ENCODE data around the gene CLPX. TPM values are rescaled to one million over a fixed set of nuclear protein-coding genes. Genes with fewer than 3 reads are reported as not detected.
"Not testable (repeated sequence)": the region's sequence is repeated elsewhere in the genome, so short reads cannot be mapped to it uniquely, and the experiment has no call there.

The CLPX gene
- total RNA-seq, 2 experiments from 2014 or later, result 76.7 to 77.4 TPM

DNA sequence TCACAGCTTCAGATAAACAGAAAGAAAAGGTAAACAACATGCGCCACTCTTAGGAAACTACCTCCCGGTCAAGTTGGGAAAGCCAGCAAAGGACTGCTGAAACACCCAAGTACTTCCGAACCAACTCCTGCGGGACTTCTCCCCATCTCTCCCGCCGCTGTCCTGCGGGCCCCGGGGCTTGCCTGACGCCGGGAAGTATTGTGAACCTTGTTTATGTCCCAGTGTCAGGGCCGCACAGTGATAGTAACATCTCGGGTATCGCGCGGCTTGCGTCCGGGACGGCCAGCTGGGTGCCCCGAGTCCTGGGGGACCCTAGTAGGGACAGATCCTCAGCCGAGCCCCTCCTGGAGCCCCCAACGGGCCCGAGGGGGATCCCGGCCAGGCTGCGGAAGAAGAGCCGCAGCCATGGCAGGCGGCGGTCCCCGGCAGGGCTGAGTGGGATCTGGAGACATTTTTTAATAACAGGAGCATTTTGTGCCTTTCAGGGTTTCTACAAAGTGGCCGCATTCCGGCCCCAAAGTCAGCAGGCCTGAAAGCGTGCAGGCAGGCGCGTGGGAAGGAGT is 756 bp downstream of the CLPX start:
- peaks cover 23% of the 10 kb centered on the region for H3K36me3 Mint-ChIP-seq (ENCODE audit: low read depth)
- intact Hi-C loops (cut with micrococcal nuclease), result no loop called here
- H3K27me3 Mint-ChIP-seq, result no peaks in the 10 kb centered on the region
- ChIA-PET CTCF (interaction anchor here (1.5 to 5.0 kb wide), 3 partner anchors 102 to 120 kb away, joined by 10 to 42 read pairs (median 11); partner anchors contain the start of genes PARP16 and RNU5B-1), POLR2A (interaction anchor here (0.6 to 3.4 kb wide), 5 partner anchors 10 to 120 kb away, joined by 3 to 52 read pairs (median 18); partner anchors contain the start of genes PARP16 and RNU5B-1)
- H3K4me1 Mint-ChIP-seq (ENCODE audit: low read depth), result peaks cover 28% of the 10 kb centered on the region
- TF ChIP-seq, protein P1, sequence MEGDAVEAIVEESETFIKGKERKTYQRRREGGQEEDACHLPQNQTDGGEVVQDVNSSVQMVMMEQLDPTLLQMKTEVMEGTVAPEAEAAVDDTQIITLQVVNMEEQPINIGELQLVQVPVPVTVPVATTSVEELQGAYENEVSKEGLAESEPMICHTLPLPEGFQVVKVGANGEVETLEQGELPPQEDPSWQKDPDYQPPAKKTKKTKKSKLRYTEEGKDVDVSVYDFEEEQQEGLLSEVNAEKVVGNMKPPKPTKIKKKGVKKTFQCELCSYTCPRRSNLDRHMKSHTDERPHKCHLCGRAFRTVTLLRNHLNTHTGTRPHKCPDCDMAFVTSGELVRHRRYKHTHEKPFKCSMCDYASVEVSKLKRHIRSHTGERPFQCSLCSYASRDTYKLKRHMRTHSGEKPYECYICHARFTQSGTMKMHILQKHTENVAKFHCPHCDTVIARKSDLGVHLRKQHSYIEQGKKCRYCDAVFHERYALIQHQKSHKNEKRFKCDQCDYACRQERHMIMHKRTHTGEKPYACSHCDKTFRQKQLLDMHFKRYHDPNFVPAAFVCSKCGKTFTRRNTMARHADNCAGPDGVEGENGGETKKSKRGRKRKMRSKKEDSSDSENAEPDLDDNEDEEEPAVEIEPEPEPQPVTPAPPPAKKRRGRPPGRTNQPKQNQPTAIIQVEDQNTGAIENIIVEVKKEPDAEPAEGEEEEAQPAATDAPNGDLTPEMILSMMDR (IDR thresholded peaks at IDR 0.05), result no peak
- peak; percentile 8 for ATAC-seq
- no peaks in the 10 kb centered on the region for H3K9me3 Mint-ChIP-seq
- peak overlapping the region; percentile 94 for H3K4me3 Mint-ChIP-seq
- H3K27ac Mint-ChIP-seq, result peak overlapping the region; percentile 96
- peak; percentile 64 for DNase-seq

DNA sequence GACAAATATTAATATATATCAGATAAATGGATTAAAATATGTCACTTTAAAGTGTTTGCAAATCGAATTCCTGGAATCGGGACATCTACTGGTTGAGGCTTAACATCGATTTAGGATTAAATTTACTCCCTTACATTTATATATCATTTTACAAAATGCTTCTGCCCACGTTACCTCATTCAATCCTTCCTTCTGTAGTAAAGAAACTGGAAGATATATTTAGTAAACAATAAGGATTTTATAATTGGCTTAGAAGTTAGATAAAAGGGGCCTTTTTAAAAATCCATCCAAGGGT is 1.3 kb downstream of the CLPX start:
- CTCF ChIA-PET, result interaction anchor here (2.7 to 5.0 kb wide), 2 partner anchors 114 to 121 kb away, joined by 11 to 42 read pairs; partner anchors contain the start of gene RNU5B-1
- TF ChIP-seq, protein P1 (IDR thresholded peaks at IDR 0.05), result no peak
- Mint-ChIP-seq H3K27me3 (no peaks in the 10 kb centered on the region), H3K36me3 (ENCODE audit: low read depth) (peaks cover 24% of the 10 kb centered on the region), H3K4me1 (ENCODE audit: low read depth) (peaks cover 30% of the 10 kb centered on the region), H3K9me3 (no peaks in the 10 kb centered on the region), H3K27ac (peak overlapping the region; percentile 96), H3K4me3 (peak overlapping the region; percentile 94)
- intact Hi-C loops (cut with micrococcal nuclease), result no loop called here
- DNase-seq (no peak), ATAC-seq (no peak)
- POLR2A ChIA-PET, result interaction anchor here (0.6 to 3.4 kb wide), 3 partner anchors 103 to 121 kb away, joined by 3 to 52 read pairs (median 33); partner anchors contain the start of genes PARP16 and RNU5B-1

DNA sequence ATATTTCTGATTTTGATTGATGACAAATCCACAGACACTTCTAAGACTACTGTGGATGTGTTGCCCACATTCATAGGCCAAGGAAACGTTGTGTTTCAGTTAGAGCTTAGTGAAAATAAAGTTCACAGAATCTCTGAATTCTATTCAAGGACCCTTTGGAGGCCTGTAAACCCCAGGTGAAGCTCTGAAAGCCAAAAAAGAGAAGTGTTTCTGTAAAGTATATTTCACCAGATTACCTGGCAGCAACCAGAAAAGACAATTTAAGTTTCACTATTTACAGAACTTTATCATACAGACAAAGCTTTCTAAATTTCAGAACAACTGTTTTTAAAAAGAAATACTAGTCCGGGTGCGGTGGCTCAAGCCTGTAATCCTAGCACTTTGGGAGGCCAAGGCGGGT is 2.6 kb downstream of the CLPX start:
- peaks cover 25% of the 10 kb centered on the region for H3K36me3 Mint-ChIP-seq (ENCODE audit: low read depth)
- intact Hi-C loops (cut with micrococcal nuclease), result no loop called here
- H3K4me3 Mint-ChIP-seq, result peak overlapping the region; percentile 94
- ATAC-seq, result no peak
- TF ChIP-seq, protein P1 (IDR thresholded peaks at IDR 0.05), result no peak
- POLR2A ChIA-PET, result interaction anchor here (1.2 to 2.0 kb wide), 2 partner anchors 115 to 117 kb away, joined by 5 to 6 read pairs; no protein-coding TSS in a partner anchor
- peaks cover 31% of the 10 kb centered on the region for H3K4me1 Mint-ChIP-seq (ENCODE audit: low read depth)
- DNase-seq, result no peak
- H3K9me3 Mint-ChIP-seq, result no peaks in the 10 kb centered on the region
- peak overlapping the region; percentile 42 for H3K27ac Mint-ChIP-seq
- CTCF ChIA-PET, result interaction anchor here (1.2 to 2.4 kb wide), 4 partner anchors 16 to 149 kb away, joined by 3 to 5 read pairs (median 4); no protein-coding TSS in a partner anchor
- no peaks in the 10 kb centered on the region for H3K27me3 Mint-ChIP-seq

DNA sequence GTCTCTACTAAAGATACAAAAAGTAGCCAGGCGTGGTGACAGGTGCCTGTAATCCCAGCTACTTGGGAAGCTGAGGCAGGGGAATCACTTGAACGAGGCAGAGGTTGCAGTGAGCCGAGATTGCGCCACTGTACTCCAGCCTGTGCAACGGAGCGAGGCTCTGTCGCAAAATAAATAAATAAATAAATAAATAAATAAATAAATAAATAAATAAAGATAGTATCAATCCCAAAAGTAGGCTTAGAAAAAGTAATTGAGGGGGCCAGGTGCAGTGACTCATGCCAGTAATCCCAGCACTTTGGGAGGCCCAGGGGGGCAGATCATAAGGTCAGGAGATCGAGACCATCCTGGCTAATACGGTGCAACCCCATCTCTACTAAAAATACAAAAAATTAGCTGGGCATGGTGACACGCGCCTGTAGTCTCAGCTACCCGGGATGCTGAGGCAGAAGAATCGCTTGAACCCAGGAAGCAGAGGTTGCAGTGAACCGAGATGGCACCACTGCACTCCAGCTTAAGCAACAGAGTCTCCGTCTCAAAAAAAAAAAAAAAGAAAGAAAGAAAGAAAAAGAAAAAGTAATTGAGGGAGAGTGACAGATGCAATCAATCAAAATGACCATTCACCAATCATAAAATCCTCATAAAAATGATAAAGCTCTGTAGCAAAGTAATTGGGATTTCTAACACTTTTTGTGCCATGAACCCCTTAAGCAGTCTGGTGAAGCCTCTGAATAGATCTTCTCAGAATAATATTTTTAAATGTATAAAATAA is 3.4 kb downstream of the CLPX start:
- peaks cover 31% of the 10 kb centered on the region for H3K4me1 Mint-ChIP-seq (ENCODE audit: low read depth)
- intact Hi-C loops (cut with micrococcal nuclease); H3K27me3 Mint-ChIP-seq; H3K27ac Mint-ChIP-seq; H3K9me3 Mint-ChIP-seq; ATAC-seq; DNase-seq: not testable (repeated sequence)
- H3K36me3 Mint-ChIP-seq (ENCODE audit: low read depth), result peaks cover 28% of the 10 kb centered on the region
- POLR2A ChIA-PET, result interaction anchor here (1.2 to 2.0 kb wide), 2 partner anchors 116 to 118 kb away, joined by 5 to 6 read pairs; no protein-coding TSS in a partner anchor
- peak overlapping the region; percentile 31 for H3K4me3 Mint-ChIP-seq
- CTCF ChIA-PET, result interaction anchor here (1.2 to 2.4 kb wide), 4 partner anchors 15 to 148 kb away, joined by 3 to 5 read pairs (median 4); no protein-coding TSS in a partner anchor

DNA sequence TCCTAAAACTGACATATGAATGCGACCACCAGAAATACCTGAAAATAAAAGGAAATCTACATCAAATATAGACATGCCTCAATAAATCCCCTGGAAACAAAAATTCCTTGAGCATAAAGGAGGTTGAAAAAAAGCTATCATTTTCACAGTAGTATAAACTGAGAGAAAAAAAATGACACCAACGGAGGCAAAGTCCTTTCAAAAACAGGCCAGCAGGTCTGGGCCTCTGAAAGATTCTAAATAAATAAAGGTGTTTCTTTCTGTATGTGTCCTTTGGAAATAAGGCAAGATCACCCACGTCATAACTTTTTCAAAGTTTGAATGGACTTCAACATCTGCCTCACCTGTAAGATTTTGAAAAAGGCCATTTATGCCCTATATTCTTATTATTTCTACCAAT is 5.0 kb downstream of the CLPX start:
- CTCF ChIA-PET, result interaction anchor here (0.7 kb wide), 1 partner anchor 220 kb away, joined by 3 read pairs; no protein-coding TSS in a partner anchor
- intact Hi-C loops (cut with micrococcal nuclease), result no loop called here

More for the DNA sequence above, 5.0 kb downstream of the CLPX start:
- Mint-ChIP-seq H3K27me3 (no peaks in the 10 kb centered on the region), H3K4me1 (ENCODE audit: low read depth) (peaks cover 27% of the 10 kb centered on the region), H3K9me3 (no peaks in the 10 kb centered on the region), H3K4me3 (no peak overlapping the region), H3K36me3 (ENCODE audit: low read depth) (peaks cover 33% of the 10 kb centered on the region), H3K27ac (no peak overlapping the region)
- no peak for DNase-seq
- no peak for ATAC-seq
- TF ChIP-seq, protein P1 (IDR thresholded peaks at IDR 0.05), result no peak
- POLR2A ChIA-PET, result no interaction called here

All from activated CD8-positive, alpha-beta T cell treated with anti-CD3 and anti-CD28 coated beads for 36 hours (primary cell).